GM21529 (cell line): ENCODE data around the gene BTBD9.

Experiments used
- ATAC-seq: cut with Tn5 transposase; IDR thresholded peaks from one replicate; pipeline ENCODE4 v1.9.1; 2021; ENCODE audit not compliant: unreplicated experiment

The BTBD9 gene

GRCh38 chr6:38184585-38185080 is 455.1 kb downstream of the BTBD9 start:
- ATAC-seq: no peak

- no peak for ATAC-seq
Observed at GRCh38 chr6:38183856-38184584, 455.7 kb downstream of the BTBD9 start.

- no peak for ATAC-seq
Observed at GRCh38 chr6:38182426-38182825, 457.3 kb downstream of the BTBD9 start.

GRCh38 chr6:38180586-38180985 is 459.1 kb downstream of the BTBD9 start:
- no peak for ATAC-seq

GRCh38 chr6:38179794-38180430 is 459.8 kb downstream of the BTBD9 start:
- ATAC-seq: no peak

- ATAC-seq: no peak
Observed at GRCh38 chr6:38179300-38179699, 460.4 kb downstream of the BTBD9 start.

- no peak for ATAC-seq
Observed at GRCh38 chr6:38178584-38178886, 461.2 kb downstream of the BTBD9 start.

GRCh38 chr6:38177882-38178583 is 461.7 kb downstream of the BTBD9 start:
- no peak for ATAC-seq

- no peak for ATAC-seq
Observed at GRCh38 chr6:38176797-38177751, 462.7 kb downstream of the BTBD9 start.

- no peak for ATAC-seq
Observed at GRCh38 chr6:38175786-38176185, 463.9 kb downstream of the BTBD9 start.

GRCh38 chr6:38174806-38175495 is 464.8 kb downstream of the BTBD9 start:
- ATAC-seq: no peak

GRCh38 chr6:38174315-38174714 is 465.4 kb downstream of the BTBD9 start:
- ATAC-seq: no peak

GRCh38 chr6:38173909-38174308 is 465.8 kb downstream of the BTBD9 start:
- no peak for ATAC-seq

- no peak for ATAC-seq
Observed at GRCh38 chr6:38172739-38173410, 466.9 kb downstream of the BTBD9 start.

- no peak for ATAC-seq
Observed at GRCh38 chr6:38171997-38172738, 467.6 kb downstream of the BTBD9 start.

- ATAC-seq: no peak
Observed at GRCh38 chr6:38170666-38171355, 468.9 kb downstream of the BTBD9 start.

GRCh38 chr6:38169977-38170526 is 469.7 kb downstream of the BTBD9 start:
- no peak for ATAC-seq
